Measurements from ENCODE around the gene SWAP70. TPM values are rescaled to one million over a fixed set of nuclear protein-coding genes. Genes with fewer than 3 reads are reported as not detected.

Gene SWAP70
- total and polyA plus RNA-seq, 2 of the 13 experiments (the other 11 are each of a cell fraction or from before 2014, with no cell fraction given): 4.6 to 8.7 TPM

- CTCF ChIA-PET (ENCODE audit: low intra/inter-chr PET ratio, low total read pairs): no interaction called here
- Histone ChIP-seq H3K79me2 (ENCODE audit: insufficient read depth, low read length) (no peaks in the 10 kb centered on the region), H3K4me1 (ENCODE audit: insufficient read depth, low read length) (no peaks in the 10 kb centered on the region), H3K36me3 (replicated peaks in 1 of 2; ENCODE audit: control insufficient read depth in 1 of 2, insufficient read depth in 2 of 2, low read length in 2 of 2) (peaks cover 18 to 48% of the 10 kb centered on the region in 2 experiments; a peak in 4 of 5 replicates), H3K27ac (ENCODE audit: extremely low read length, insufficient read depth, low read length) (no peak overlapping the region), H3K9ac (ENCODE audit: insufficient read depth, low read depth, low read length) (no peak overlapping the region), H2AFZ (ENCODE audit: low read length) (no peak overlapping the region), H3K4me2 (ENCODE audit: low read depth, low read length) (no peak overlapping the region), H3K4me3 (replicated peaks in 1 of 3; ENCODE audit: insufficient read depth in 1 of 3, low read depth in 2 of 3, low read length in 3 of 3) (no peak overlapping the region), H3K27me3 (ENCODE audit: control insufficient read depth in 1 of 2, insufficient read depth in 2 of 2, low read length in 2 of 2) (no peaks in the 10 kb centered on the region; a peak in 1 of 5 replicates), H4K20me1 (ENCODE audit: insufficient read depth, low read length) (no peaks in the 10 kb centered on the region), H3K9me3 (ENCODE audit: low read length) (no peaks in the 10 kb centered on the region)
- no peak for TF ChIP-seq ZNF232 (CRISPR knock-in tag; IDR thresholded peaks at IDR 0.05; ENCODE audit: borderline replicate concordance)
- TF ChIP-seq ZNF350 (CRISPR knock-in tag; IDR thresholded peaks at IDR 0.05; ENCODE audit: borderline replicate concordance, low read depth): no peak
- no peak for TF ChIP-seq MIER3 (CRISPR knock-in tag; IDR thresholded peaks at IDR 0.05; ENCODE audit: borderline replicate concordance)
- no peak for TF ChIP-seq KLF15 (CRISPR knock-in tag; IDR thresholded peaks at IDR 0.05; ENCODE audit: borderline replicate concordance)
- no peak for FAIRE-seq
- intact Hi-C loops (cut with micrococcal nuclease; ENCODE audit: unreplicated experiment): no loop called here
- POLR2A ChIA-PET: no interaction called here
- WGBS (ENCODE audit: low lambda C conversion rate): 93% methylated on average over 2 of the region's 3 CpGs
- in situ Hi-C loops (cut with HindIII; ENCODE audit: extremely low pct_ligation_motif_present, low pct_unique_long_range_greater_than_20kb): no loop called here
- no peak for ATAC-seq
- no TSS peak for BruUV-seq (replicated peaks)
- DNase-seq (ENCODE audit: low spot score): no peak
Observed at GRCh38 chr11:9787981-9788521, 124.2 kb downstream of the SWAP70 start.

GRCh38 chr11:9789910-9790309 lies 126.0 kb downstream of the SWAP70 start:
- in situ Hi-C loops (cut with HindIII; ENCODE audit: extremely low pct_ligation_motif_present, low pct_unique_long_range_greater_than_20kb) (no loop called here), intact Hi-C loops (cut with micrococcal nuclease; ENCODE audit: unreplicated experiment) (no loop called here)
- no peak for ATAC-seq
- Histone ChIP-seq H3K27me3 (ENCODE audit: control insufficient read depth in 1 of 2, insufficient read depth in 2 of 2, low read length in 2 of 2) (no peaks in the 10 kb centered on the region), H3K4me2 (ENCODE audit: low read depth, low read length) (no peak overlapping the region), H3K4me3 (replicated peaks in 1 of 3; ENCODE audit: insufficient read depth in 1 of 3, low read depth in 2 of 3, low read length in 3 of 3) (no peak overlapping the region), H3K9me3 (ENCODE audit: low read length) (no peaks in the 10 kb centered on the region), H3K79me2 (ENCODE audit: insufficient read depth, low read length) (no peaks in the 10 kb centered on the region), H2AFZ (ENCODE audit: low read length) (no peak overlapping the region), H3K4me1 (ENCODE audit: insufficient read depth, low read length) (no peaks in the 10 kb centered on the region), H3K27ac (ENCODE audit: extremely low read length, insufficient read depth, low read length) (no peak overlapping the region), H3K9ac (ENCODE audit: insufficient read depth, low read depth, low read length) (no peak overlapping the region), H4K20me1 (ENCODE audit: insufficient read depth, low read length) (no peaks in the 10 kb centered on the region), H3K36me3 (replicated peaks in 1 of 2; ENCODE audit: control insufficient read depth in 1 of 2, insufficient read depth in 2 of 2, low read length in 2 of 2) (peaks cover 16 to 39% of the 10 kb centered on the region in 2 experiments; a peak in 4 of 5 replicates)
- 96% methylated on average over 3 of the region's 3 CpGs for WGBS (ENCODE audit: low lambda C conversion rate)
- DNase-seq (ENCODE audit: low spot score): no peak
- BruUV-seq (replicated peaks): no TSS peak
- ChIA-PET POLR2A (no interaction called here), CTCF (ENCODE audit: low intra/inter-chr PET ratio, low total read pairs) (no interaction called here)
- FAIRE-seq: no peak
- TF ChIP-seq MED13 (CRISPR knock-in tag; IDR thresholded peaks at IDR 0.05): no peak
- no peak for TF ChIP-seq ZNF569 (CRISPR knock-in tag; IDR thresholded peaks at IDR 0.05; ENCODE audit: borderline replicate concordance)
- no peak for TF ChIP-seq ZNF383 (CRISPR knock-in tag; IDR thresholded peaks at IDR 0.05; ENCODE audit: borderline replicate concordance)
- TF ChIP-seq FOXP1 (IDR thresholded peaks at IDR 0.05): no peak
- TF ChIP-seq FOXP1 (CRISPR knock-in tag; IDR thresholded peaks at IDR 0.05): no peak
- no peak for TF ChIP-seq ZNF577 (CRISPR knock-in tag; IDR thresholded peaks at IDR 0.05; ENCODE audit: borderline replicate concordance, low read depth)
- TF ChIP-seq SMYD3 (CRISPR knock-in tag; IDR thresholded peaks at IDR 0.05): no peak
- no peak for TF ChIP-seq TCF7L2 (IDR thresholded peaks at IDR 0.05; ENCODE audit: low read depth, low read length)
- no peak for TF ChIP-seq ZNF441 (CRISPR knock-in tag; IDR thresholded peaks at IDR 0.05; ENCODE audit: borderline replicate concordance)
- TF ChIP-seq ZNF788 (CRISPR knock-in tag; IDR thresholded peaks at IDR 0.05; ENCODE audit: borderline replicate concordance): no peak
- TF ChIP-seq THRA (CRISPR knock-in tag; IDR thresholded peaks at IDR 0.05; ENCODE audit: borderline replicate concordance): no peak
- TF ChIP-seq NAIF1 (CRISPR knock-in tag; IDR thresholded peaks at IDR 0.05; ENCODE audit: borderline replicate concordance): no peak
- TF ChIP-seq ZNF10 (CRISPR knock-in tag; IDR thresholded peaks at IDR 0.05; ENCODE audit: borderline replicate concordance, low read depth): no peak
- no peak for TF ChIP-seq POLR2AphosphoS2 (IDR thresholded peaks at IDR 0.05; ENCODE audit: low read depth, low read length)
- TF ChIP-seq ZNF691 (CRISPR knock-in tag; IDR thresholded peaks at IDR 0.05; ENCODE audit: borderline replicate concordance, low read depth): no peak
